K562 (cell line): ENCODE measurements around the gene MON1A.

Source experiments
- SMARCE1 ChIP-seq: fragments of 450-650 bp; IDR thresholded peaks from 2 replicates; pipeline ENCODE4 v1.7.1; 2016; ENCODE audit warnings: mild to moderate bottlenecking
- TF ChIP-seq, protein P1 (sequence below): fragments of 250-450 bp; sonication (Bioruptor Pico); IDR thresholded peaks from 2 replicates; pipeline ENCODE4 v1.5.1; 2021; ENCODE audit warnings: mild to moderate bottlenecking

DNA sequence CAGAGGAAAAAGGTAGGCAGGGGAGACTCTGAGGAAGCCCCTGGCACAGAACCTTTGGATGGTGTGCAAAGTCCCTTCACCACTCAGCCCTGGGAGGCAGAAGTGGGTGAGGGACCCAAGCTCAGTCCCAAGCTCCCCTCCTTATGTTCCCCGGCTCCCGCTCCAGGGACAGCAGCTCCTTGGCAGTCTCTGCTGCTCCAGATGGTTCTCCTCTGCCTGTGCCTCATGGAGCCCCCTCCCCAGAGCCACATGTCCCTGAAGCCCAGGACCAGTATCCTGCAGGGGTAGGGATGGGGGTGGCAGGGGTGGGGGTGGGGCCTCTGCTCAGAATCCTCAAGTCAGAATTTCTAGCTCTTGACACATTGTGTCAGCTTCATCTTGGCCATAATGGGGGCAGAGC is 51.9 kb downstream of the MON1A start:
- TF ChIP-seq, protein P1, sequence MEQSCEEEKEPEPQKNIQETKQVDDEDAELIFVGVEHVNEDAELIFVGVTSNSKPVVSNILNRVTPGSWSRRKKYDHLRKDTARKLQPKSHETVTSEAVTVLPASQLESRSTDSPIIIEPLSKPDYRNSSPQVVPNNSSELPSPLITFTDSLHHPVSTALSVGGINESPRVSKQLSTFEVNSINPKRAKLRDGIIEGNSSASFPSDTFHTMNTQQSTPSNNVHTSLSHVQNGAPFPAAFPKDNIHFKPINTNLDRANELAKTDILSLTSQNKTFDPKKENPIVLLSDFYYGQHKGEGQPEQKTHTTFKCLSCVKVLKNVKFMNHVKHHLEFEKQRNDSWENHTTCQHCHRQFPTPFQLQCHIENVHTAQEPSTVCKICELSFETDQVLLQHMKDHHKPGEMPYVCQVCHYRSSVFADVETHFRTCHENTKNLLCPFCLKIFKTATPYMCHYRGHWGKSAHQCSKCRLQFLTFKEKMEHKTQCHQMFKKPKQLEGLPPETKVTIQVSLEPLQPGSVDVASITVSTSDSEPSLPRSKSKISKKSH, result no peak
- no peak for TF ChIP-seq SMARCE1
